Osteoblast (primary cell): Measurements from ENCODE around the gene STX18. TPM values are rescaled to one million over a fixed set of nuclear protein-coding genes. Genes with fewer than 3 reads are reported as not detected.

ENCODE experiments used
- DNase-seq: peaks from one replicate; pipeline ENCODE4 v3.0.0; 2011; ENCODE audit warnings: low spot score, mixed read lengths; ENCODE audit not compliant: insufficient read length; ENCODE audit errors: missing footprints
- H2AFZ ChIP-seq: 2 replicates; pipeline ENCODE4 v1.6.0; 2011; ENCODE audit warnings: mild to moderate bottlenecking, low read length
- H3K27ac ChIP-seq: 2 replicates; pipeline ENCODE4 v1.5.1; 2011; ENCODE audit warnings: mild to moderate bottlenecking, low read depth, low read length, moderate library complexity
- H3K27me3 ChIP-seq: 2 replicates; pipeline ENCODE4 v1.6.0; 2012; ENCODE audit warnings: mild to moderate bottlenecking, control low read depth, inconsistent platforms, low read length, moderate library complexity; ENCODE audit not compliant: insufficient read depth
- H3K36me3 ChIP-seq: 2 replicates; pipeline ENCODE4 v1.5.1; 2011; ENCODE audit warnings: mild to moderate bottlenecking, low read length, control low read depth, moderate library complexity; ENCODE audit not compliant: insufficient read depth
- H3K4me1 ChIP-seq: 2 replicates; pipeline ENCODE4 v1.5.1; 2011; ENCODE audit warnings: mild to moderate bottlenecking, low read length, control low read depth, moderate library complexity; ENCODE audit not compliant: insufficient read depth
- H3K4me2 ChIP-seq: 2 replicates; pipeline ENCODE4 v1.6.0; 2011; ENCODE audit warnings: mild to moderate bottlenecking, low read length; ENCODE audit not compliant: insufficient read depth
- H3K4me3 ChIP-seq: fragments of 200-600 bp; sonication (generic); 3 replicates; pipeline ENCODE4 v1.5.1; 2012; ENCODE audit warnings: mild to moderate bottlenecking, low read length, inconsistent platforms; ENCODE audit not compliant: insufficient read depth
- H3K79me2 ChIP-seq: 2 replicates; pipeline ENCODE4 v1.6.0; 2012; ENCODE audit warnings: mild to moderate bottlenecking, low read length, control low read depth, inconsistent platforms; ENCODE audit not compliant: insufficient read depth
- H3K9me3 ChIP-seq: 2 replicates; pipeline ENCODE4 v1.5.1; 2011; ENCODE audit warnings: low read depth, low read length, control low read depth
- H4K20me1 ChIP-seq: 2 replicates; pipeline ENCODE4 v1.6.0; 2012; ENCODE audit warnings: mild to moderate bottlenecking, low read length, control low read depth; ENCODE audit not compliant: insufficient read depth
- total RNA-seq: library from RNA; depleted of rRNA; stranded (reverse); fragments of >200 nt; gene quantifications from 2 replicates; pipeline ENCODE4 v1.2.3, GENCODE V29; 2012
- TF ChIP-seq, protein P1 (sequence below): IDR thresholded peaks from 2 replicates; pipeline ENCODE4 v1.5.1; 2011; ENCODE audit warnings: mild to moderate bottlenecking, low read depth, low read length, moderate library complexity; ENCODE audit errors: extremely low read depth

STX18 gene
- total RNA-seq, 1 donor: 23.9 TPM

DNA sequence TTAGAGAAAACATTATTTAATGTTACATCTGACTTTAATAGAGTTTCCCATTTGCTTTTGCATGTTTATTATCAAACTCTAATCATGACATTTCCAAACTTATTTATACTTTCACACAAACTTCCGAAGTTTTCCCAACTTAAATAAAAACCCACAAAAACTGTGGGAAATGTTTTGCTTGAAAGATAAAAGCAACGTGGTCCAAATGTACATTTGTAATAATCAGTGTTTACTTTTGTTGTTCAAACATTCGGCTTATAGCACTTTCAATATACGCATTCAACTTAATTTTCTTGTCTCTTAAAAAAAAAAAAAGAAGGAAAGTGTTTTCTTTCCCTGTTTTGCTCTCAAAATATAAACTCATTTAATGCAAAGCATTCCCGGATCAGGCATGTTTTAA lies 51.0 kb downstream of the STX18 start:
- H3K79me2 ChIP-seq: peaks cover 26% of the 10 kb centered on the region
- H4K20me1 ChIP-seq: peaks cover 19% of the 10 kb centered on the region
- H3K36me3 ChIP-seq: no peaks in the 10 kb centered on the region
- H3K9me3 ChIP-seq: no peaks in the 10 kb centered on the region
- no peak overlapping the region for H2AFZ ChIP-seq
- no peaks in the 10 kb centered on the region for H3K27me3 ChIP-seq
- TF ChIP-seq, protein P1, sequence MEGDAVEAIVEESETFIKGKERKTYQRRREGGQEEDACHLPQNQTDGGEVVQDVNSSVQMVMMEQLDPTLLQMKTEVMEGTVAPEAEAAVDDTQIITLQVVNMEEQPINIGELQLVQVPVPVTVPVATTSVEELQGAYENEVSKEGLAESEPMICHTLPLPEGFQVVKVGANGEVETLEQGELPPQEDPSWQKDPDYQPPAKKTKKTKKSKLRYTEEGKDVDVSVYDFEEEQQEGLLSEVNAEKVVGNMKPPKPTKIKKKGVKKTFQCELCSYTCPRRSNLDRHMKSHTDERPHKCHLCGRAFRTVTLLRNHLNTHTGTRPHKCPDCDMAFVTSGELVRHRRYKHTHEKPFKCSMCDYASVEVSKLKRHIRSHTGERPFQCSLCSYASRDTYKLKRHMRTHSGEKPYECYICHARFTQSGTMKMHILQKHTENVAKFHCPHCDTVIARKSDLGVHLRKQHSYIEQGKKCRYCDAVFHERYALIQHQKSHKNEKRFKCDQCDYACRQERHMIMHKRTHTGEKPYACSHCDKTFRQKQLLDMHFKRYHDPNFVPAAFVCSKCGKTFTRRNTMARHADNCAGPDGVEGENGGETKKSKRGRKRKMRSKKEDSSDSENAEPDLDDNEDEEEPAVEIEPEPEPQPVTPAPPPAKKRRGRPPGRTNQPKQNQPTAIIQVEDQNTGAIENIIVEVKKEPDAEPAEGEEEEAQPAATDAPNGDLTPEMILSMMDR: no peak
- no peak overlapping the region for H3K4me3 ChIP-seq
- no peak overlapping the region for H3K4me2 ChIP-seq
- no peak overlapping the region for H3K27ac ChIP-seq
- no peak for DNase-seq
- peaks cover 9% of the 10 kb centered on the region for H3K4me1 ChIP-seq

DNA sequence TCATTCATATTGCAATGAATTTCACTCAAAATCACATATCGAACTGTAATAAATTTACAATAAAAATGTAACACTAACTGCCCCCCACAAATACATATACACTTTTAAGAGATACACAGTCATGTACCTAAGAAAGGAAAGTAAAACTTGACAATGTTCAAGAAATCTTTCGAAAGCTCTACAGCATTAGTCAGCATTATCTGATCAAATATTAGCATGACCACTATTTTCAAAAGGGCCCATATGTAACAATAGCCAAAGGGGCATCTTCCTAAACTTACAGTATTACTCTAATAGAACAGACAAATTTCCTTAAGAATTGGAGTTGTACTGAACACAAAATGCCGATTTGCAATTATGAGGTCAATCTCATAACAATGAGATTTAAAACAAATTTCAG lies 51.8 kb downstream of the STX18 start:
- H3K4me2 ChIP-seq: no peak overlapping the region
- H4K20me1 ChIP-seq: peaks cover 24% of the 10 kb centered on the region
- peaks cover 30% of the 10 kb centered on the region for H3K79me2 ChIP-seq
- no peaks in the 10 kb centered on the region for H3K36me3 ChIP-seq
- no peak overlapping the region for H2AFZ ChIP-seq
- TF ChIP-seq, protein P1: no peak
- no peak overlapping the region for H3K4me3 ChIP-seq
- no peak for DNase-seq
- no peaks in the 10 kb centered on the region for H3K9me3 ChIP-seq
- H3K27ac ChIP-seq: no peak overlapping the region
- no peaks in the 10 kb centered on the region for H3K27me3 ChIP-seq
- peaks cover 9% of the 10 kb centered on the region for H3K4me1 ChIP-seq

DNA sequence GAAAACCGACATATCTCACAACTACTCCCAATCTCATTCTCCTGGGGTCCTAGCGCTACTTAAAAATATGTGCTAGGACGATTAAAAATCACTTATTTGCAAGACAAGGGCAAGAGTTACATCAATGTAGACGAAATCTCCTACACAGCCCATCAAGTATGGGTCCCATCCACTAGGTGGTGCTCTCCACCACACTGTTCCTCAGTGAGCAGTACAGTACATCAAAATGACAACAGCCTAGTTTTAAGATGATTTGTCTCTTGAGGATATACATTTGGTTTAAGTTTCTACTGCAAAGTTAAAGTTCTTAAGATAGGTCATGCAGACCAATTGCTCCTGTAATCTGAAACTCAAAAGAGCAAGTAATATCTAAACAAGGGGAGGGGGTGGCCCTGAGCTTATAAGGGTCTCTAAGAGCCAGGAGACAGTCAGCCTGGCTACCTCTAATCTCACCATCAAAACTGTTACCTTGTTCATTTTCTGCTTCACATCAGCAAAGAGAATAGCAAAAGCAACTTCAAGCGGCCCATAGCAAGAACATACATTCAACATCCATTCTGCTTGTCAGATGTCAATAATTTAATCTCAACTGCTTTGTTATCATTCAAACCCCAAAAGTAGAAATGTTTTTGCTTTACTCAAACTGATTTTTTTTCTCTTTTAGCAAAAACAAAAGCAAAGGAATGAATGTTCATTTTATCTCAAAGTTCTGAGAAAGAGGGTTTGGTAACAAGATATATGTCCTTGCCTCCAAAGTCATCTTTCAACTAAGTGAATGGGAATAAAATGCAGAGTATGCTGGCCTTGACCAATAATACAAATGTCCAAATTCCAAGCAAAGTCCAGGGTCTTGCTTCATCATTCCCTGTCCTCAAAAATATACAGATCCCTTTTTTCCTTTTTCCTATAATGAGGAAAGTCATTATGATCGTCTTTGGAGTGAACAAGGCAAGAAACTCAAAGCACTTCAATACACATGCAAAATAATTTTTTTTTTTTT lies 53.1 kb downstream of the STX18 start:
- H2AFZ ChIP-seq: no peak overlapping the region
- peaks cover 25% of the 10 kb centered on the region for H4K20me1 ChIP-seq
- H3K27ac ChIP-seq: no peak overlapping the region
- DNase-seq: peak; percentile 26
- peaks cover 9% of the 10 kb centered on the region for H3K4me1 ChIP-seq
- no peak overlapping the region for H3K4me3 ChIP-seq
- H3K27me3 ChIP-seq: no peaks in the 10 kb centered on the region
- H3K4me2 ChIP-seq: no peak overlapping the region
- TF ChIP-seq, protein P1: peak; percentile 96
- H3K36me3 ChIP-seq: no peaks in the 10 kb centered on the region
- H3K79me2 ChIP-seq: peaks cover 26% of the 10 kb centered on the region
- H3K9me3 ChIP-seq: no peaks in the 10 kb centered on the region

DNA sequence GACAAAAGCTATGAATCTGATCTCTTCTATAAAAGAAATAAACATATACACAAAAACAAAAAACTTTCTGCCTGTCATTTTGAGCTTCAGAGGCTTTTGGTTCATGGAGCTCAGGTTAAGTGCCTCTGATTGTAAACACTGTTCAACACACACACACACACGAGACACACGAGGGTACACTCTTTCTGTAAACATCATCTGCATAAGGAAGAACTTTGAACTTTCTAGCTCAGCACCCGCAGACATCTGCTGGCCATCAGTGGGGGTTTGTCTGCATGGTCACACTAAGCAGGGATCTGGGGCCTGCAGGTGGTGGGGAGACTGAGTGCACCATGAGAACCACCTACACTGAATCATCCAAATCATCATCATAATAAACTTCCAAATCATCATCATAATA lies 54.9 kb downstream of the STX18 start:
- Histone ChIP-seq H4K20me1 (peaks cover 34% of the 10 kb centered on the region), H3K27me3 (no peaks in the 10 kb centered on the region), H3K4me3 (no peak overlapping the region), H3K27ac (no peak overlapping the region), H3K4me1 (peaks cover 6% of the 10 kb centered on the region), H3K9me3 (no peaks in the 10 kb centered on the region), H3K79me2 (peaks cover 38% of the 10 kb centered on the region), H2AFZ (no peak overlapping the region), H3K36me3 (no peaks in the 10 kb centered on the region), H3K4me2 (no peak overlapping the region)
- TF ChIP-seq, protein P1: no peak
- DNase-seq: no peak
